Activated B cell treated with CpG ODN at 0.5 μM for 24 hours (primary cell): ENCODE results near the gene POLR1B. TPM values are rescaled to one million over a fixed set of nuclear protein-coding genes. Genes with fewer than 3 reads are reported as not detected.

Source experiments
- ATAC-seq: fragments of 200-7000 bp; cut with Tn5 transposase; one replicate; pipeline ENCODE4 v1.10.0; 2021; ENCODE audit warnings: low read depth, mild to moderate bottlenecking, moderate library complexity
- CTCF ChIA-PET: fragments of 350-600 bp; sonication (Branson Sonifier 250); formaldehyde crosslinking; loops from one replicate; lab custom pipeline; 2021; ENCODE audit warnings: antibody characterized with exemption; lab: Charles Lee
- POLR2A ChIA-PET: fragments of 350-600 bp; sonication (Branson Sonifier 250); formaldehyde crosslinking; loops from one replicate; lab custom pipeline; 2021; ENCODE audit warnings: antibody characterized with exemption; lab: Charles Lee
- DNase-seq: peaks from one replicate; pipeline ENCODE4 v3.0.0; 2022
- H3K27ac Mint-ChIP-seq: one replicate; pipeline ENCODE4 v1.8.0; 2020; ENCODE audit warnings: mixed read lengths
- H3K27me3 Mint-ChIP-seq: one replicate; pipeline ENCODE4 v1.8.0; 2021; ENCODE audit warnings: mixed read lengths
- H3K36me3 Mint-ChIP-seq: one replicate; pipeline ENCODE4 v1.8.0; 2021; ENCODE audit warnings: low read depth, mixed read lengths
- H3K4me1 Mint-ChIP-seq: one replicate; pipeline ENCODE4 v1.8.0; 2021; ENCODE audit warnings: mixed read lengths
- H3K4me3 Mint-ChIP-seq: one replicate; pipeline ENCODE4 v1.8.0; 2020; ENCODE audit warnings: mild to moderate bottlenecking, mixed read lengths
- H3K9me3 Mint-ChIP-seq: one replicate; pipeline ENCODE4 v1.8.0; 2020; ENCODE audit warnings: mixed read lengths
- intact Hi-C: fragments of 100-400 bp; cut with micrococcal nuclease; formaldehyde crosslinking; loops from one replicate; pipeline ENCODE4 v1.15.1; 2024
- total RNA-seq: library from RNA; stranded (reverse); gene quantifications from 2 replicates; pipeline ENCODE4 v1.2.3, GENCODE V29; 2022
- TF ChIP-seq, protein P1 (sequence below): fragments of 200-600 bp; IDR thresholded peaks from one replicate; pipeline ENCODE4 v1.8.0; 2022; ENCODE audit warnings: antibody characterized with exemption, mild to moderate bottlenecking

Gene POLR1B
- total RNA-seq, 1 donor from 2014 or later = 48.8 TPM

DNA sequence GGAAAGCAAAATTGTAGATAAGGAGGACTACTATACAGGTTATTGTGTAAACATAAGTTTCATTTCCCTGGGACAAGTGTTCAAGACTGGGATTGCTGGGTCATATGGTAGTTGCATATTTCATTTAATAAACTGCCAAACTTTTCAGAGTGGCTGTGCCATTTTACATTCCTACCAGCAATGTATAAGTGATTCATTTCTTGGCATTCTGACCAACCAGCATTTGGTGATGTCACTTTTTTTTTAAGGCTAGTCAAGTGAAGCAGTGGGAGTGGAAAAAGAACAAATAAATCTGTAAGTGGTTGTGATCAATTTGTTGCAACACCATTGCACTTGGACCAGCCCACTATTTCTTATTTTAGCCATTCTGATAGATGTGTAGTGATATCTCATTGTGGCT is 37.0 kb downstream of the POLR1B start:
- peaks cover 28% of the 10 kb centered on the region for H3K36me3 Mint-ChIP-seq
- intact Hi-C loops = no loop called here

DNA sequence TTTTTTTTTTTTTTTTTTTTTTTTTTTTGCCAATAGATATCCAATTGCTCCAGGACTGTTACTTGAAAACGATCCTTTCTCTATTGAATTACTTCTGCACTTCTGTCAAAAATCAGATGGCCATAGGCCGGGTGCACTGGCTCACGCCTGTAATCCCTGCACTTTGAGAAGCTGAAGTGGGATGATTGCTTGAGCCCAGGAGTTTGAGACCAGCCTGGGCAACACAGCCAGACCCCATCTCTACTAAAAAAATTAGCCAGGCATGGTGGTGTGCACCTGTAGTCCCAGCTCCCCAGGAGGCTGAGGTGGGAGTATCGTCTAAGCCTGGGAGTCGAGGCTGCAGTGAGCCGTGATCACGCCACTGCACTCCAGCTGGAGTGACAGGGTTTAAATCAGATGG is 37.8 kb downstream of the POLR1B start:
- Mint-ChIP-seq H3K27me3 (no peaks in the 10 kb centered on the region), H3K9me3 (no peaks in the 10 kb centered on the region), H3K27ac (no peak overlapping the region), H3K4me1 (peaks cover 27% of the 10 kb centered on the region), H3K4me3 (no peak overlapping the region), H3K36me3 (peaks cover 27% of the 10 kb centered on the region)
- ATAC-seq (no peak), DNase-seq (no peak)
- CTCF ChIA-PET = interaction anchor here (1.0 kb wide), 1 partner anchor 146 kb away, joined by 3 read pairs; no protein-coding TSS in a partner anchor
- TF ChIP-seq, protein P1, sequence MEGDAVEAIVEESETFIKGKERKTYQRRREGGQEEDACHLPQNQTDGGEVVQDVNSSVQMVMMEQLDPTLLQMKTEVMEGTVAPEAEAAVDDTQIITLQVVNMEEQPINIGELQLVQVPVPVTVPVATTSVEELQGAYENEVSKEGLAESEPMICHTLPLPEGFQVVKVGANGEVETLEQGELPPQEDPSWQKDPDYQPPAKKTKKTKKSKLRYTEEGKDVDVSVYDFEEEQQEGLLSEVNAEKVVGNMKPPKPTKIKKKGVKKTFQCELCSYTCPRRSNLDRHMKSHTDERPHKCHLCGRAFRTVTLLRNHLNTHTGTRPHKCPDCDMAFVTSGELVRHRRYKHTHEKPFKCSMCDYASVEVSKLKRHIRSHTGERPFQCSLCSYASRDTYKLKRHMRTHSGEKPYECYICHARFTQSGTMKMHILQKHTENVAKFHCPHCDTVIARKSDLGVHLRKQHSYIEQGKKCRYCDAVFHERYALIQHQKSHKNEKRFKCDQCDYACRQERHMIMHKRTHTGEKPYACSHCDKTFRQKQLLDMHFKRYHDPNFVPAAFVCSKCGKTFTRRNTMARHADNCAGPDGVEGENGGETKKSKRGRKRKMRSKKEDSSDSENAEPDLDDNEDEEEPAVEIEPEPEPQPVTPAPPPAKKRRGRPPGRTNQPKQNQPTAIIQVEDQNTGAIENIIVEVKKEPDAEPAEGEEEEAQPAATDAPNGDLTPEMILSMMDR = no peak
- intact Hi-C loops = loop anchor here (5.0 to 10.0 kb wide), 5 partner anchors 67 to 695 kb away; partner anchors contain the start of genes ANAPC1, SLC20A1, ZC3H6 and ZC3H8
- POLR2A ChIA-PET = interaction anchor here (0.7 kb wide), 1 partner anchor 58 kb away, joined by 8 read pairs; no protein-coding TSS in a partner anchor

More for the DNA sequence above, 37.0 kb downstream of the POLR1B start:
- ChIA-PET POLR2A (no interaction called here), CTCF (no interaction called here)
- ATAC-seq (no peak), DNase-seq (no peak)
- TF ChIP-seq, protein P1 = no peak
- H3K4me1 Mint-ChIP-seq = peaks cover 20% of the 10 kb centered on the region
- no peak overlapping the region for H3K4me3 Mint-ChIP-seq
- H3K9me3 Mint-ChIP-seq = no peaks in the 10 kb centered on the region
- no peaks in the 10 kb centered on the region for H3K27me3 Mint-ChIP-seq
- H3K27ac Mint-ChIP-seq = no peak overlapping the region

DNA sequence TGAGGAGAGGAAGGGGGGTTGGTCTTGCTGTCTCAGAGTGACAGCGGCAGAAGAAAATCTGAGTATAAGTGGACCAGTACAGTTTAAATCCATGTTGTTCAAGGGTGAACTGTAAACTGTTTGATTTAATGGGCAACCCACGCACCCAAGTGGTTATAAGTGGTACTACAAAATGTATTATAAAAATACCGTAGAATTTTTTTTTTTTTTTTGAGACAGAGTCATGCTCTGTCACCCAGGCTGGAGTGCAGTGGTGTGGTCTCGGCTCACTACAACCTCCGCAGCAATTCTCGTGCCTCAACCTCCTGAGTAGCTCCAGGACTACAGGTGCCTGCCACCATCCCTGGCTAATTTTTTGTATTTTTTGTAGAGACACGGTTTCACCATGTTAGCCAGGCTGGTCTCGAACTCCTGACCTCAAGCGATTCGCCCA is 40.1 kb downstream of the POLR1B start:
- intact Hi-C loops = loop anchor here (1.0 to 10.0 kb wide), 8 partner anchors 40 to 698 kb away; partner anchors contain the start of genes ANAPC1, POLR1B, SLC20A1 and TMEM87B
- Mint-ChIP-seq H3K27ac (peak overlapping the region; percentile 59), H3K27me3 (no peaks in the 10 kb centered on the region), H3K9me3 (no peaks in the 10 kb centered on the region), H3K4me3 (peak overlapping the region; percentile 28), H3K36me3 (peaks cover 18% of the 10 kb centered on the region), H3K4me1 (peaks cover 37% of the 10 kb centered on the region)
- POLR2A ChIA-PET = no interaction called here
- CTCF ChIA-PET = no interaction called here
- TF ChIP-seq, protein P1 = peak; percentile 36
- ATAC-seq (peak; percentile 30), DNase-seq (no peak)

DNA sequence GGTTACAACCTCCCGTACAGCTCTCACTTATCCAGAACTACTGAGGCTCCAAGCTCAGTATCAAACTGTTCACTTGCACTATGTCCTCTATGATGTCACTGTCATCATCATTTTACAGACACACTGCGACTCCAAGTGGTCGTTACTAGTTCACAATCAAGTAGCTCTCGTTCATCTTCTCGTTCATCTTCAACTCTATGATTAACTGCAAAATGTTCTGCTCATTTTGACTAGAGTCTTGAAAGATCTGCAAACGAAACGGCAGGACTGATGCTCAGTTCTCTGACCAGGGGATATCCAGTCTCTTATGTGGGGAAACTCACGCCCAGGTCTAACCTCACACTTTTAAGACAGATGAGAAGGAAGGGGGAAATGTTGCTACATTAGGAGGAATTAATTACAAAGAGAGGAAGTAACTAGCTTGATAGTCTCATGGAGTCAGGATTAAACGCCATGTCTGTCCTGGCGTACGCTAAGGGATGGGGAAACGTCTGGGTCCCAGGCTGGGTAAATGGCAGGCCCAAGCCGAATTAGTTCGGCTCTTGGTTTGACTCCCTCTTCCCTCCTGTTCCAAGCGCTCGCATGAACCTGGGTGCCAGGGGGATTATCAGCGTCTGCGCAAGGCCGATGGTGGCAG is 41.4 kb downstream of the POLR1B start:
- H3K27me3 Mint-ChIP-seq = no peaks in the 10 kb centered on the region
- H3K27ac Mint-ChIP-seq = peak overlapping the region; percentile 96
- H3K4me3 Mint-ChIP-seq = peak overlapping the region; percentile 96
- peaks cover 26% of the 10 kb centered on the region for H3K36me3 Mint-ChIP-seq
- POLR2A ChIA-PET = interaction anchor here (0.5 to 3.5 kb wide), 6 partner anchors 18 to 978 kb away, joined by 3 to 16 read pairs (median 6); partner anchors contain the start of gene SLC20A1
- CTCF ChIA-PET = interaction anchor here (1.0 to 2.1 kb wide), 3 partner anchors 17 to 143 kb away, joined by 5 to 8 read pairs (median 6); no protein-coding TSS in a partner anchor
- H3K4me1 Mint-ChIP-seq = peaks cover 37% of the 10 kb centered on the region
- H3K9me3 Mint-ChIP-seq = no peaks in the 10 kb centered on the region
- intact Hi-C loops = loop anchor here (5.0 to 10.0 kb wide), 5 partner anchors 64 to 699 kb away; partner anchors contain the start of genes ANAPC1, SLC20A1, ZC3H6 and ZC3H8
- TF ChIP-seq, protein P1 = no peak
- no peak for ATAC-seq
- no peak for DNase-seq
